ENCODE results near the gene WIPF3.

GRCh38 chr7:29914180-29914579 lies 107.9 kb downstream of the WIPF3 start:
- TF ChIP-seq CTCF (conservative IDR thresholded peaks at IDR 0.05 in 1 of 2, IDR thresholded peaks at IDR 0.05 in 1 of 2; ENCODE audit: extremely low read depth in 1 of 2, insufficient read depth in 1 of 2, low read depth in 1 of 2, low read length in 2 of 2) (no peak), EZH2 (IDR thresholded peaks at IDR 0.05; ENCODE audit: borderline replicate concordance, low read length) (no peak)
